WTC11 (cell line): ENCODE data around the gene NUDT14. TPM values are rescaled to one million over a fixed set of nuclear protein-coding genes. Genes with fewer than 3 reads are reported as not detected.

ENCODE experiments used
- ATAC-seq: fragments of 200-7000 bp; cut with Tn5 transposase; 2 replicates; pipeline ENCODE4 v1.10.0; 2021; ENCODE audit warnings: mild to moderate bottlenecking, moderate library complexity
- CTCF ChIA-PET: fragments of 300-600 bp; sonication (Branson Sonifier 250); formaldehyde crosslinking; loops from one replicate; lab custom pipeline; 2021; ENCODE audit warnings: antibody characterized with exemption; lab: Charles Lee
- POLR2A ChIA-PET: fragments of 350-600 bp; sonication (Branson Sonifier 250); formaldehyde crosslinking; loops from one replicate; lab custom pipeline; 2021; ENCODE audit warnings: antibody characterized with exemption; lab: Charles Lee
- DNase-seq: peaks from one replicate; pipeline ENCODE4 v3.0.0; 2021; ENCODE audit warnings: low spot score
- H3K27ac Mint-ChIP-seq: 2 replicates; pipeline ENCODE4 v1.8.0; 2021; ENCODE audit warnings: mixed read lengths
- H3K27me3 Mint-ChIP-seq: 2 replicates; pipeline ENCODE4 v1.8.0; 2021; ENCODE audit warnings: low read depth, mild to moderate bottlenecking, moderate library complexity, mixed read lengths
- H3K36me3 Mint-ChIP-seq: 2 replicates; pipeline ENCODE4 v1.8.0; 2021; ENCODE audit warnings: mixed read lengths
- H3K4me1 Mint-ChIP-seq: 2 replicates; pipeline ENCODE4 v1.8.0; 2022; ENCODE audit warnings: mixed read lengths
- H3K4me3 Mint-ChIP-seq: 2 replicates; pipeline ENCODE4 v1.8.0; 2021; ENCODE audit warnings: mild to moderate bottlenecking, moderate library complexity, mixed read lengths
- H3K9me3 Mint-ChIP-seq: 2 replicates; pipeline ENCODE4 v1.8.0; 2021; ENCODE audit warnings: mixed read lengths
- CREM ChIP-seq: sonication (generic); formaldehyde crosslinking; IDR thresholded peaks from 2 replicates; pipeline ENCODE4 v1.8.1; 2022; ENCODE audit warnings: mild to moderate bottlenecking, missing genetic modification reagents, moderate library complexity
- ELF4 ChIP-seq: sonication (generic); formaldehyde crosslinking; IDR thresholded peaks from 2 replicates; pipeline ENCODE4 v1.8.1; 2022; ENCODE audit warnings: low read depth, mild to moderate bottlenecking, moderate library complexity, missing genetic modification reagents
- ETV6 ChIP-seq: sonication (generic); formaldehyde crosslinking; IDR thresholded peaks from 2 replicates; pipeline ENCODE4 v1.8.1; 2022; ENCODE audit warnings: mild to moderate bottlenecking, missing genetic modification reagents
- FOXJ3 ChIP-seq: sonication (generic); formaldehyde crosslinking; IDR thresholded peaks from 2 replicates; pipeline ENCODE4 v1.9.0; 2021; ENCODE audit warnings: missing genetic modification reagents, mild to moderate bottlenecking, borderline replicate concordance
- NFE2L1 ChIP-seq: sonication (generic); formaldehyde crosslinking; IDR thresholded peaks from 2 replicates; pipeline ENCODE4 v1.8.1; 2023; ENCODE audit warnings: missing genetic modification reagents
- NR2C2 ChIP-seq: sonication (generic); formaldehyde crosslinking; IDR thresholded peaks from 2 replicates; pipeline ENCODE4 v1.8.0; 2022; ENCODE audit warnings: mild to moderate bottlenecking, missing genetic modification reagents
- ZBTB21 ChIP-seq: sonication (generic); formaldehyde crosslinking; IDR thresholded peaks from 2 replicates; pipeline ENCODE4 v1.8.1; 2023; ENCODE audit warnings: mild to moderate bottlenecking, missing genetic modification reagents, borderline replicate concordance
- ZNF416 ChIP-seq: fragments of 250-450 bp; sonication (Bioruptor Pico); IDR thresholded peaks from 2 replicates; pipeline ENCODE4 v1.9.0; 2021; ENCODE audit warnings: mild to moderate bottlenecking, inconsistent platforms
- ZNF423 ChIP-seq: fragments of 250-450 bp; sonication (Bioruptor Pico); IDR thresholded peaks from 2 replicates; pipeline ENCODE4 v2.1.2; 2022; ENCODE audit warnings: mild to moderate bottlenecking, moderate library complexity
- total RNA-seq: library from RNA; stranded (reverse); gene quantifications from 3 replicates; pipeline ENCODE4 v1.2.3, GENCODE V29; 2021
- TF ChIP-seq, protein P1 (sequence below): sonication (generic); formaldehyde crosslinking; IDR thresholded peaks from 2 replicates; pipeline ENCODE4 v1.8.1; 2023; ENCODE audit warnings: mild to moderate bottlenecking, missing genetic modification reagents
- TF ChIP-seq, protein P2 (sequence below): sonication (generic); formaldehyde crosslinking; conservative IDR thresholded peaks from 2 replicates; pipeline ENCODE4 v1.8.1; 2022; ENCODE audit warnings: mild to moderate bottlenecking, missing genetic modification reagents
- TF ChIP-seq, protein P3 (sequence below): sonication (generic); formaldehyde crosslinking; conservative IDR thresholded peaks from 2 replicates; pipeline ENCODE4 v1.8.1; 2023; ENCODE audit warnings: mild to moderate bottlenecking, low read depth, missing genetic modification reagents, moderate library complexity
- TF ChIP-seq, protein P4 (sequence below): fragments of 200-600 bp; IDR thresholded peaks from 2 replicates; pipeline ENCODE4 v1.8.0; 2022; ENCODE audit warnings: antibody characterized with exemption
- TF ChIP-seq, protein P5 (sequence below): sonication (generic); formaldehyde crosslinking; IDR thresholded peaks from 2 replicates; pipeline ENCODE4 v1.8.0; 2022; ENCODE audit warnings: mild to moderate bottlenecking, missing genetic modification reagents
- TF ChIP-seq, protein P6 (sequence below): sonication (generic); formaldehyde crosslinking; IDR thresholded peaks from 2 replicates; pipeline ENCODE4 v1.8.0; 2023; ENCODE audit warnings: missing genetic modification reagents, mild to moderate bottlenecking, borderline replicate concordance

The NUDT14 gene
- total RNA-seq, 1 experiment from 2014 or later = 35.4 TPM

DNA sequence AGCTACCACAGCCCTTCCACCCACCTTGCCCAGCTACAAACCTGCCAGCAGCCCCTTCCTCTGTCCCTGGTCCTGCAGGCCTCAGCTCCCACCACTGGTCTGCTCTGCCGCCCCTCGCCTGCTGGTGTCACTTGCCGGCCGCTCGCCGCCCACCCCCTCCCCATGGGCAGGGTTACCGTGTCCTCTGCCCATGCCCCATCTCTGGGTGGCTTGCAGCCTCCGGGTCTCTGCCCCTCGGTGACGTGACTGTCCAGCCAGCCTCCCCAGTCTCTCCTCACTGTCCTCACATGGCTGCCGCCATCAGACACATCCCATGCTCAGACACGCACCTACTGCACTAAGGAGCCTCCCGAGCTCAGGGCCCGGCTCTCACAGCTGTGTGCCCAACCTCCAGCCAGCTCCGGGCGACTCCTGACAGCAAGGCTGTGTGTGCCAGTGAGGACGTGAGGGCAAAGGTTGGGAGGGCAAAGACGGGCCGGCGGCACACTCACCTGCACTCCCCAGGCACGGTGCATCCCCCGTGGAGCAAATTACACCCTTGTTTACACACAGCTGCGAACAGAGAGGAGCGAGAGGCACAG lies 26.0 kb downstream of the NUDT14 start:
- H3K36me3 Mint-ChIP-seq = no peaks in the 10 kb centered on the region
- ChIA-PET POLR2A (no interaction called here), CTCF (interaction anchor here (1.1 to 3.9 kb wide), 7 partner anchors 11 to 335 kb away, joined by 4 to 20 read pairs (median 5); partner anchors contain the start of gene JAG2)
- H3K4me1 Mint-ChIP-seq = no peaks in the 10 kb centered on the region
- no peak overlapping the region for H3K4me3 Mint-ChIP-seq
- H3K9me3 Mint-ChIP-seq = no peaks in the 10 kb centered on the region
- 0 out of 2 replicates have a peak overlapping the region, but pooled peaks have one; percentile 11 for H3K27ac Mint-ChIP-seq
- no peak for ATAC-seq
- DNase-seq = no peak
- no peak for TF ChIP-seq ZNF423 (CRISPR knock-in tag)
- TF ChIP-seq ETV6 = no peak
- TF ChIP-seq, protein P1, sequence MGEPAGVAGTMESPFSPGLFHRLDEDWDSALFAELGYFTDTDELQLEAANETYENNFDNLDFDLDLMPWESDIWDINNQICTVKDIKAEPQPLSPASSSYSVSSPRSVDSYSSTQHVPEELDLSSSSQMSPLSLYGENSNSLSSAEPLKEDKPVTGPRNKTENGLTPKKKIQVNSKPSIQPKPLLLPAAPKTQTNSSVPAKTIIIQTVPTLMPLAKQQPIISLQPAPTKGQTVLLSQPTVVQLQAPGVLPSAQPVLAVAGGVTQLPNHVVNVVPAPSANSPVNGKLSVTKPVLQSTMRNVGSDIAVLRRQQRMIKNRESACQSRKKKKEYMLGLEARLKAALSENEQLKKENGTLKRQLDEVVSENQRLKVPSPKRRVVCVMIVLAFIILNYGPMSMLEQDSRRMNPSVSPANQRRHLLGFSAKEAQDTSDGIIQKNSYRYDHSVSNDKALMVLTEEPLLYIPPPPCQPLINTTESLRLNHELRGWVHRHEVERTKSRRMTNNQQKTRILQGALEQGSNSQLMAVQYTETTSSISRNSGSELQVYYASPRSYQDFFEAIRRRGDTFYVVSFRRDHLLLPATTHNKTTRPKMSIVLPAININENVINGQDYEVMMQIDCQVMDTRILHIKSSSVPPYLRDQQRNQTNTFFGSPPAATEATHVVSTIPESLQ (CRISPR knock-in tag) = no peak
- H3K27me3 Mint-ChIP-seq = no peaks in the 10 kb centered on the region

DNA sequence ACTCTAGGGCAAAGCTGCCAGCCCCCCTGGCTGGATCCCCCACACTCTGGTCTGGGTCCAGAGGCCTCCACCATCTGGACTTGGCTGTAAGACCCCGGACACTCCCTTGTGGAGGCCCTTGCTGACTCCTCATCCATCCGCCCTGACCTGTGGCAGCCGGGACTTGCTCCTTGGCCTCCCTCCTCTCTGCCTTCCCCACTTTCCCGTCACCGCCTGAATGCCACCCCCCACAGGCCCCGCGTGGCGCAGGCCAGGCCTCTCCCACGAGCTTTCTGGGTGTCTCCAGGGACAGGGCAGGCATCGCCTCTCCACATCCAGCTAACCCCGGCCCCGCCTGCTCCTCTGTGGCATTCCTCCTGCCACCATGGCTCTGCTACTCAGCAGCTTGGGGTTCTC lies 26.6 kb downstream of the NUDT14 start:
- H3K27ac Mint-ChIP-seq = no peak overlapping the region
- no peaks in the 10 kb centered on the region for H3K27me3 Mint-ChIP-seq
- no peaks in the 10 kb centered on the region for H3K36me3 Mint-ChIP-seq
- ChIA-PET CTCF (interaction anchor here (1.1 to 3.9 kb wide), 6 partner anchors 11 to 336 kb away, joined by 4 to 20 read pairs (median 6); partner anchors contain the start of gene JAG2), POLR2A (no interaction called here)
- DNase-seq (no peak), ATAC-seq (no peak)
- H3K9me3 Mint-ChIP-seq = no peaks in the 10 kb centered on the region
- TF ChIP-seq FOXJ3 = no peak
- no peak for TF ChIP-seq ZBTB21 (CRISPR knock-in tag)
- TF ChIP-seq CREM = no peak
- TF ChIP-seq, protein P2, sequence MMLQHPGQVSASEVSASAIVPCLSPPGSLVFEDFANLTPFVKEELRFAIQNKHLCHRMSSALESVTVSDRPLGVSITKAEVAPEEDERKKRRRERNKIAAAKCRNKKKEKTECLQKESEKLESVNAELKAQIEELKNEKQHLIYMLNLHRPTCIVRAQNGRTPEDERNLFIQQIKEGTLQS (CRISPR knock-in tag) = no peak
- TF ChIP-seq ZNF416 (CRISPR knock-in tag) = no peak
- TF ChIP-seq, all 79 proteins: peak for 0
- H3K4me1 Mint-ChIP-seq = no peaks in the 10 kb centered on the region
- no peak overlapping the region for H3K4me3 Mint-ChIP-seq

DNA sequence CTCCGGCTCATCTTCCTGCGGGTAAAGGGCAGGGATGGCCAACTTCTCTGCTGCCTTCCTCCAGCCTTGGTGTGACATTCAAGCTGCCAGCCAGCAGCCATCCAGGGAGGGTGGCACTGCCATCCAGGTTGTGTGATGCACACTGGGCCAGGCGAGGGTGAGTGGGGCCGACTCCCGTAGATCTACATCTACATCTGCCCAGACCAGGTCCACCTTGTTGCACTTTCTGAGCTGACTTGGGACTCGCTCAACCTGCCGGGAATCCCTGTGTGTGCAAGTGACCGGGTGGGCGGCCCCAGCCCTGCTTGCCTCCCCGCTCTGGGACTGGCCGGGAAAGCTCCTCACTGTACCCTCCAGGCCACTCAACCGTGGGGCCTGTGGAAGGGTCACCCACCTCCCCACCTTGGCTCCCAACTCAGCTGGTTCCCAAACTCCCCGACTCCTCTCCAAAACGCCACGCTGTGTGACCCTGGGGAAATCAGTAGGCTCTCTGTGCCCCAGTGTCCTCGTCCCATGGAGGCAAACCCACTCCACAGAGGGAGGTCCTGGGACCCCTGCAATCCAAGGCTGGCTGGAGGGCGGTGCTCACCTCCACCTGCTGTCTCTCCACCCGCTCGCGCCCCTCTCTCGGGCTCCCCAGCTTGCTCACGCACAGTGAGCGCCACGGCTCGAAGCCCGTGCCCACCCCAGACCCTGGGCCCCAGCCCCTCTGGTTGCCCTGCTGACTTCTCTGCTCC lies 27.2 kb downstream of the NUDT14 start:
- H3K27ac Mint-ChIP-seq = no peak overlapping the region
- H3K27me3 Mint-ChIP-seq = no peaks in the 10 kb centered on the region
- ATAC-seq (no peak), DNase-seq (no peak)
- POLR2A ChIA-PET = no interaction called here
- CTCF ChIA-PET = interaction anchor here (1.1 to 3.9 kb wide), 4 partner anchors 15 to 67 kb away, joined by 4 to 20 read pairs (median 8); partner anchors contain the start of gene JAG2
- H3K9me3 Mint-ChIP-seq = no peaks in the 10 kb centered on the region
- H3K4me1 Mint-ChIP-seq = no peaks in the 10 kb centered on the region
- no peaks in the 10 kb centered on the region for H3K36me3 Mint-ChIP-seq
- no peak overlapping the region for H3K4me3 Mint-ChIP-seq
- TF ChIP-seq NFE2L1 = no peak
- no peak for TF ChIP-seq ELF4 (CRISPR knock-in tag)
- TF ChIP-seq, protein P3, sequence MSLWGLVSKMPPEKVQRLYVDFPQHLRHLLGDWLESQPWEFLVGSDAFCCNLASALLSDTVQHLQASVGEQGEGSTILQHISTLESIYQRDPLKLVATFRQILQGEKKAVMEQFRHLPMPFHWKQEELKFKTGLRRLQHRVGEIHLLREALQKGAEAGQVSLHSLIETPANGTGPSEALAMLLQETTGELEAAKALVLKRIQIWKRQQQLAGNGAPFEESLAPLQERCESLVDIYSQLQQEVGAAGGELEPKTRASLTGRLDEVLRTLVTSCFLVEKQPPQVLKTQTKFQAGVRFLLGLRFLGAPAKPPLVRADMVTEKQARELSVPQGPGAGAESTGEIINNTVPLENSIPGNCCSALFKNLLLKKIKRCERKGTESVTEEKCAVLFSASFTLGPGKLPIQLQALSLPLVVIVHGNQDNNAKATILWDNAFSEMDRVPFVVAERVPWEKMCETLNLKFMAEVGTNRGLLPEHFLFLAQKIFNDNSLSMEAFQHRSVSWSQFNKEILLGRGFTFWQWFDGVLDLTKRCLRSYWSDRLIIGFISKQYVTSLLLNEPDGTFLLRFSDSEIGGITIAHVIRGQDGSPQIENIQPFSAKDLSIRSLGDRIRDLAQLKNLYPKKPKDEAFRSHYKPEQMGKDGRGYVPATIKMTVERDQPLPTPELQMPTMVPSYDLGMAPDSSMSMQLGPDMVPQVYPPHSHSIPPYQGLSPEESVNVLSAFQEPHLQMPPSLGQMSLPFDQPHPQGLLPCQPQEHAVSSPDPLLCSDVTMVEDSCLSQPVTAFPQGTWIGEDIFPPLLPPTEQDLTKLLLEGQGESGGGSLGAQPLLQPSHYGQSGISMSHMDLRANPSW (CRISPR knock-in tag) = no peak
- no peak for TF ChIP-seq NR2C2 (CRISPR knock-in tag)
- TF ChIP-seq, protein P4, sequence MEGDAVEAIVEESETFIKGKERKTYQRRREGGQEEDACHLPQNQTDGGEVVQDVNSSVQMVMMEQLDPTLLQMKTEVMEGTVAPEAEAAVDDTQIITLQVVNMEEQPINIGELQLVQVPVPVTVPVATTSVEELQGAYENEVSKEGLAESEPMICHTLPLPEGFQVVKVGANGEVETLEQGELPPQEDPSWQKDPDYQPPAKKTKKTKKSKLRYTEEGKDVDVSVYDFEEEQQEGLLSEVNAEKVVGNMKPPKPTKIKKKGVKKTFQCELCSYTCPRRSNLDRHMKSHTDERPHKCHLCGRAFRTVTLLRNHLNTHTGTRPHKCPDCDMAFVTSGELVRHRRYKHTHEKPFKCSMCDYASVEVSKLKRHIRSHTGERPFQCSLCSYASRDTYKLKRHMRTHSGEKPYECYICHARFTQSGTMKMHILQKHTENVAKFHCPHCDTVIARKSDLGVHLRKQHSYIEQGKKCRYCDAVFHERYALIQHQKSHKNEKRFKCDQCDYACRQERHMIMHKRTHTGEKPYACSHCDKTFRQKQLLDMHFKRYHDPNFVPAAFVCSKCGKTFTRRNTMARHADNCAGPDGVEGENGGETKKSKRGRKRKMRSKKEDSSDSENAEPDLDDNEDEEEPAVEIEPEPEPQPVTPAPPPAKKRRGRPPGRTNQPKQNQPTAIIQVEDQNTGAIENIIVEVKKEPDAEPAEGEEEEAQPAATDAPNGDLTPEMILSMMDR = no peak
- TF ChIP-seq, protein P5, sequence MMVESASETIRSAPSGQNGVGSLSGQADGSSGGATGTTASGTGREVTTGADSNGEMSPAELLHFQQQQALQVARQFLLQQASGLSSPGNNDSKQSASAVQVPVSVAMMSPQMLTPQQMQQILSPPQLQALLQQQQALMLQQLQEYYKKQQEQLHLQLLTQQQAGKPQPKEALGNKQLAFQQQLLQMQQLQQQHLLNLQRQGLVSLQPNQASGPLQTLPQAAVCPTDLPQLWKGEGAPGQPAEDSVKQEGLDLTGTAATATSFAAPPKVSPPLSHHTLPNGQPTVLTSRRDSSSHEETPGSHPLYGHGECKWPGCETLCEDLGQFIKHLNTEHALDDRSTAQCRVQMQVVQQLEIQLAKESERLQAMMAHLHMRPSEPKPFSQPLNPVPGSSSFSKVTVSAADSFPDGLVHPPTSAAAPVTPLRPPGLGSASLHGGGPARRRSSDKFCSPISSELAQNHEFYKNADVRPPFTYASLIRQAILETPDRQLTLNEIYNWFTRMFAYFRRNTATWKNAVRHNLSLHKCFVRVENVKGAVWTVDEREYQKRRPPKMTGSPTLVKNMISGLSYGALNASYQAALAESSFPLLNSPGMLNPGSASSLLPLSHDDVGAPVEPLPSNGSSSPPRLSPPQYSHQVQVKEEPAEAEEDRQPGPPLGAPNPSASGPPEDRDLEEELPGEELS (CRISPR knock-in tag) = no peak
- TF ChIP-seq, protein P6, sequence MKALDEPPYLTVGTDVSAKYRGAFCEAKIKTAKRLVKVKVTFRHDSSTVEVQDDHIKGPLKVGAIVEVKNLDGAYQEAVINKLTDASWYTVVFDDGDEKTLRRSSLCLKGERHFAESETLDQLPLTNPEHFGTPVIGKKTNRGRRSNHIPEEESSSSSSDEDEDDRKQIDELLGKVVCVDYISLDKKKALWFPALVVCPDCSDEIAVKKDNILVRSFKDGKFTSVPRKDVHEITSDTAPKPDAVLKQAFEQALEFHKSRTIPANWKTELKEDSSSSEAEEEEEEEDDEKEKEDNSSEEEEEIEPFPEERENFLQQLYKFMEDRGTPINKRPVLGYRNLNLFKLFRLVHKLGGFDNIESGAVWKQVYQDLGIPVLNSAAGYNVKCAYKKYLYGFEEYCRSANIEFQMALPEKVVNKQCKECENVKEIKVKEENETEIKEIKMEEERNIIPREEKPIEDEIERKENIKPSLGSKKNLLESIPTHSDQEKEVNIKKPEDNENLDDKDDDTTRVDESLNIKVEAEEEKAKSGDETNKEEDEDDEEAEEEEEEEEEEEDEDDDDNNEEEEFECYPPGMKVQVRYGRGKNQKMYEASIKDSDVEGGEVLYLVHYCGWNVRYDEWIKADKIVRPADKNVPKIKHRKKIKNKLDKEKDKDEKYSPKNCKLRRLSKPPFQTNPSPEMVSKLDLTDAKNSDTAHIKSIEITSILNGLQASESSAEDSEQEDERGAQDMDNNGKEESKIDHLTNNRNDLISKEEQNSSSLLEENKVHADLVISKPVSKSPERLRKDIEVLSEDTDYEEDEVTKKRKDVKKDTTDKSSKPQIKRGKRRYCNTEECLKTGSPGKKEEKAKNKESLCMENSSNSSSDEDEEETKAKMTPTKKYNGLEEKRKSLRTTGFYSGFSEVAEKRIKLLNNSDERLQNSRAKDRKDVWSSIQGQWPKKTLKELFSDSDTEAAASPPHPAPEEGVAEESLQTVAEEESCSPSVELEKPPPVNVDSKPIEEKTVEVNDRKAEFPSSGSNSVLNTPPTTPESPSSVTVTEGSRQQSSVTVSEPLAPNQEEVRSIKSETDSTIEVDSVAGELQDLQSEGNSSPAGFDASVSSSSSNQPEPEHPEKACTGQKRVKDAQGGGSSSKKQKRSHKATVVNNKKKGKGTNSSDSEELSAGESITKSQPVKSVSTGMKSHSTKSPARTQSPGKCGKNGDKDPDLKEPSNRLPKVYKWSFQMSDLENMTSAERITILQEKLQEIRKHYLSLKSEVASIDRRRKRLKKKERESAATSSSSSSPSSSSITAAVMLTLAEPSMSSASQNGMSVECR (CRISPR knock-in tag) = no peak
